Astrocyte (in vitro differentiated cells and primary cell): ENCODE results near the gene RPAIN. TPM values are rescaled to one million over a fixed set of nuclear protein-coding genes. Genes with fewer than 3 reads are reported as not detected.

Experiments
- DNase-seq: peaks from one replicate; pipeline ENCODE4 v3.0.0-alpha.2; 2010; ENCODE audit warnings: low read depth
- FAIRE-seq: peaks from 2 replicates; lab custom pipeline; 2011; peaks lifted over from hg19 to GRCh38; lab: Jason Lieb, UNC
- H2AFZ ChIP-seq: 2 replicates; pipeline ENCODE4 v1.6.0; 2012; ENCODE audit warnings: low read depth, low read length, inconsistent platforms
- H3K27ac ChIP-seq: 2 replicates; pipeline ENCODE4 v1.5.1; 2011; ENCODE audit warnings: low read depth, low read length, inconsistent platforms
- H3K27me3 ChIP-seq: 2 replicates; pipeline ENCODE4 v1.6.0; 2011; ENCODE audit warnings: low read length, inconsistent platforms; ENCODE audit not compliant: insufficient read depth
- H3K36me3 ChIP-seq: 2 replicates; pipeline ENCODE4 v1.5.1; 2011; ENCODE audit warnings: low read length, inconsistent platforms; ENCODE audit not compliant: insufficient read depth
- H3K4me1 ChIP-seq: 2 replicates; pipeline ENCODE4 v1.5.1; 2011; ENCODE audit warnings: low read length, inconsistent platforms; ENCODE audit not compliant: insufficient read depth
- H3K4me2 ChIP-seq: 2 replicates; pipeline ENCODE4 v1.6.0; 2012; ENCODE audit warnings: low read length, inconsistent platforms
- H3K4me3 ChIP-seq: 2 replicates; pipeline ENCODE4 v1.5.1; 2011; ENCODE audit warnings: low read depth, mild to moderate bottlenecking, low read length, inconsistent platforms; ENCODE audit not compliant: insufficient read depth
- H3K79me2 ChIP-seq: 2 replicates; pipeline ENCODE4 v1.6.0; 2012; ENCODE audit warnings: mild to moderate bottlenecking, low read length, inconsistent platforms; ENCODE audit not compliant: insufficient read depth
- H3K9ac ChIP-seq: 2 replicates; pipeline ENCODE4 v1.6.0; 2012; ENCODE audit warnings: mild to moderate bottlenecking, low read length, inconsistent platforms
- H3K9me3 ChIP-seq: 2 replicates; pipeline ENCODE4 v1.5.1; 2012; ENCODE audit warnings: low read depth, mild to moderate bottlenecking, low read length, inconsistent platforms; ENCODE audit not compliant: insufficient read depth
- H4K20me1 ChIP-seq: 2 replicates; pipeline ENCODE4 v1.6.0; 2012; ENCODE audit warnings: low read length, inconsistent platforms; ENCODE audit not compliant: insufficient read depth
- H3K27ac Mint-ChIP-seq: one replicate; pipeline ENCODE4 v1.8.0; 2021; ENCODE audit warnings: mild to moderate bottlenecking, mixed read lengths; ENCODE audit not compliant: unreplicated experiment
- H3K27me3 Mint-ChIP-seq: one replicate; pipeline ENCODE4 v1.8.0; 2021; ENCODE audit warnings: low read depth, mixed read lengths; ENCODE audit not compliant: unreplicated experiment
- H3K36me3 Mint-ChIP-seq: one replicate; pipeline ENCODE4 v1.8.0; 2021; ENCODE audit warnings: low read depth, mixed read lengths; ENCODE audit not compliant: unreplicated experiment
- H3K4me1 Mint-ChIP-seq: one replicate; pipeline ENCODE4 v1.8.0; 2021; ENCODE audit warnings: low read depth, mixed read lengths; ENCODE audit not compliant: unreplicated experiment
- H3K4me3 Mint-ChIP-seq: one replicate; pipeline ENCODE4 v1.8.0; 2021; ENCODE audit warnings: mild to moderate bottlenecking, moderate library complexity, mixed read lengths; ENCODE audit not compliant: unreplicated experiment
- H3K9me3 Mint-ChIP-seq: one replicate; pipeline ENCODE4 v1.8.0; 2021; ENCODE audit warnings: mild to moderate bottlenecking, mixed read lengths; ENCODE audit not compliant: unreplicated experiment
- CTCF ChIP-seq: IDR thresholded peaks from 2 replicates; pipeline ENCODE4 v1.5.1; 2011; ENCODE audit warnings: low read depth, mild to moderate bottlenecking, inconsistent platforms, low read length, moderate library complexity; ENCODE audit not compliant: insufficient read depth
- EZH2 ChIP-seq: IDR thresholded peaks from 2 replicates; pipeline ENCODE4 v1.6.1; 2012; ENCODE audit warnings: mild to moderate bottlenecking, low read length, inconsistent platforms; ENCODE audit not compliant: insufficient read depth
- total RNA-seq: library from RNA; stranded (reverse); gene quantifications from 2 replicates; pipeline ENCODE4 v1.2.1, GENCODE V29; 2021

The RPAIN gene
- total RNA-seq, 1 donor from 2014 or later, result 46.5 TPM

- Histone ChIP-seq H3K9ac (no peak overlapping the region), H3K27me3 (no peaks in the 10 kb centered on the region), H3K79me2 (peaks cover 85% of the 10 kb centered on the region), H3K9me3 (peaks cover 4% of the 10 kb centered on the region), H2AFZ (no peak overlapping the region), H3K4me1 (peaks cover 3% of the 10 kb centered on the region), H4K20me1 (peaks cover 23% of the 10 kb centered on the region), H3K4me2 (no peak overlapping the region), H3K4me3 (no peak overlapping the region), H3K36me3 (peaks cover 61% of the 10 kb centered on the region), H3K27ac (no peak overlapping the region)
- no peak overlapping the region for H3K27ac Mint-ChIP-seq
- no peaks in the 10 kb centered on the region for H3K27me3 Mint-ChIP-seq
- no peaks in the 10 kb centered on the region for H3K9me3 Mint-ChIP-seq
- no peak for DNase-seq
- TF ChIP-seq EZH2, result no peak
- TF ChIP-seq CTCF, result no peak
- peaks cover 14% of the 10 kb centered on the region for H3K36me3 Mint-ChIP-seq
- H3K4me3 Mint-ChIP-seq, result no peak overlapping the region
- H3K4me1 Mint-ChIP-seq, result no peaks in the 10 kb centered on the region
- FAIRE-seq, result no peak
Observed at GRCh38 chr17:5481451-5481850, 61.5 kb downstream of the RPAIN start.

Other genes starting within 250 kb of the RPAIN start
- gene ZNF594, start 228.3 kb upstream of the RPAIN start, total RNA-seq, result 7.8 and 8.9 TPM in 2 replicates
- gene SCIMP, start 185.3 kb upstream of the RPAIN start, total RNA-seq, result not detected in 2 replicates
- gene RABEP1, start 137.9 kb upstream of the RPAIN start, total RNA-seq, result 49.0 and 53.9 TPM in 2 replicates
- 43.3 and 46.6 TPM in 2 replicates for gene NUP88, start 520 bp upstream of the RPAIN start, total RNA-seq
- gene C1QBP, start 19.0 kb downstream of the RPAIN start, total RNA-seq, result 147 and 162 TPM in 2 replicates
- gene DHX33, start 48.8 kb downstream of the RPAIN start, total RNA-seq, result 17.7 and 19.1 TPM in 2 replicates
- 90.1 and 99.6 TPM in 2 replicates for gene DERL2, start 66.0 kb downstream of the RPAIN start, total RNA-seq
- gene MIS12, start 66.4 kb downstream of the RPAIN start, total RNA-seq, result 12.2 and 13.1 TPM in 2 replicates
- 37.5 and 48.1 TPM in 2 replicates for gene NLRP1, start 164.3 kb downstream of the RPAIN start, total RNA-seq